Keratinocyte (primary cell): ENCODE measurements around the gene PGAM5. TPM values are rescaled to one million over a fixed set of nuclear protein-coding genes. Genes with fewer than 3 reads are reported as not detected.

Experiments
- DNase-seq: peaks from one replicate; pipeline ENCODE4 v3.0.0-alpha.2; 2011; ENCODE audit warnings: low read depth, missing footprints, low spot score
- FAIRE-seq: peaks from 2 replicates; lab custom pipeline; 2011; peaks lifted over from hg19 to GRCh38; lab: Jason Lieb, UNC
- H2AFZ ChIP-seq: 2 replicates; pipeline ENCODE4 v1.6.0; 2012; ENCODE audit warnings: low read length, control low read depth, inconsistent platforms; ENCODE audit not compliant: control insufficient read depth
- H3K27ac ChIP-seq: 2 replicates; pipeline ENCODE4 v1.5.1; 2011; ENCODE audit warnings: low read length; ENCODE audit not compliant: control insufficient read depth, insufficient read depth
- H3K27me3 ChIP-seq: 3 replicates; pipeline ENCODE4 v1.6.0; 2011; ENCODE audit warnings: low read length; ENCODE audit not compliant: control insufficient read depth, insufficient read depth; ENCODE audit errors: extremely low read depth
- H3K36me3 ChIP-seq, 2 experiments: 2 replicates in 1 of 2; 3 replicates in 1 of 2; pipeline ENCODE4 v1.5.1; 2011; ENCODE audit warnings: low read length in 2 of 2, mild to moderate bottlenecking in 1 of 2; ENCODE audit not compliant: control insufficient read depth in 2 of 2, insufficient read depth in 2 of 2; ENCODE audit errors: extremely low read depth in 1 of 2
- H3K4me1 ChIP-seq: 3 replicates; pipeline ENCODE4 v1.5.1; 2011; ENCODE audit warnings: low read length; ENCODE audit not compliant: control insufficient read depth, insufficient read depth; ENCODE audit errors: extremely low read depth
- H3K4me2 ChIP-seq: 3 replicates; pipeline ENCODE4 v1.6.0; 2011; ENCODE audit warnings: low read depth, low read length; ENCODE audit not compliant: control insufficient read depth, insufficient read depth; ENCODE audit errors: extremely low read depth
- H3K4me3 ChIP-seq, 3 experiments: fragments of 200-600 bp in 1 of 3; sonication (generic) in 1 of 3; 2 replicates in 2 of 3; 3 replicates in 1 of 3; pipeline ENCODE4 v1.5.1; 2011 to 2016; ENCODE audit warnings: low read length in 3 of 3, mild to moderate bottlenecking in 3 of 3, control low read depth in 2 of 3, inconsistent platforms in 1 of 3, low read depth in 1 of 3, mixed read lengths in 1 of 3, mixed run types in 1 of 3, moderate library complexity in 1 of 3; ENCODE audit not compliant: control insufficient read depth in 2 of 3, insufficient read depth in 2 of 3; ENCODE audit errors: extremely low read depth in 1 of 3
- H3K79me2 ChIP-seq: 2 replicates; pipeline ENCODE4 v1.6.0; 2012; ENCODE audit warnings: low read length; ENCODE audit not compliant: control insufficient read depth, insufficient read depth
- H3K9ac ChIP-seq: 3 replicates; pipeline ENCODE4 v1.6.0; 2011; ENCODE audit warnings: low read length; ENCODE audit not compliant: control insufficient read depth, insufficient read depth; ENCODE audit errors: extremely low read depth
- H3K9me1 ChIP-seq: 3 replicates; pipeline ENCODE4 v1.6.0; 2011; ENCODE audit warnings: low read length; ENCODE audit not compliant: control insufficient read depth, insufficient read depth; ENCODE audit errors: extremely low read depth
- H3K9me3 ChIP-seq: 2 replicates; pipeline ENCODE4 v1.5.1; 2012; ENCODE audit warnings: low read depth, low read length; ENCODE audit not compliant: control insufficient read depth
- H4K20me1 ChIP-seq: 3 replicates; pipeline ENCODE4 v1.6.0; 2011; ENCODE audit warnings: low read length; ENCODE audit not compliant: control insufficient read depth, insufficient read depth; ENCODE audit errors: extremely low read depth
- CTCF ChIP-seq, 3 experiments: IDR thresholded peaks in 1 of 3; conservative IDR thresholded peaks in 1 of 3; optimal IDR thresholded peaks in 1 of 3; 2 replicates in 2 of 3; 3 replicates in 1 of 3; pipeline versions ENCODE3 to v1.5.1; 2011; ENCODE audit warnings: low read length in 3 of 3, mild to moderate bottlenecking in 3 of 3, moderate library complexity in 2 of 3, control low read depth in 1 of 3, inconsistent platforms in 1 of 3; ENCODE audit not compliant: insufficient read depth in 2 of 3; ENCODE audit errors: extremely low read depth in 1 of 3
- EZH2 ChIP-seq: IDR thresholded peaks from one replicate; pipeline ENCODE4 v1.6.1; 2012; ENCODE audit warnings: inconsistent platforms, mild to moderate bottlenecking, low read length, moderate library complexity
- dilution Hi-C: fragments of 300-500 bp; cut with MboI; formaldehyde crosslinking; loops from one replicate; pipeline ENCODE4 v1.7.0; 2020; ENCODE audit warnings: low sequenced_read_pairs; ENCODE audit not compliant: extremely low pct_ligation_motif_present
- polyA plus RNA-seq, 5 experiments: library from polyadenylated mRNA; depleted of rRNA in 3 of 5; stranded (reverse) in 3 of 5; stranded (forward) in 1 of 5; unstranded in 1 of 5; fragments of >200 nt; gene quantifications; 1 replicate in 1 of 5; 2 replicates in 3 of 5; 3 replicates in 1 of 5; pipeline versions ENCODE4 v1.2.1 to v1.2.3, GENCODE V29; 2011 to 2012; ENCODE audit warnings: missing spikeins in 2 of 5, low read depth in 1 of 5, low replicate concordance in 1 of 5

PGAM5 gene
- polyA plus RNA-seq, 1 donor (not counting 4 experiments of a cell fraction or from before 2014, with no cell fraction given) = 31.5 TPM

- H3K4me1 ChIP-seq = peaks cover 3% of the 10 kb centered on the region
- H3K9ac ChIP-seq = no peak overlapping the region
- H3K27me3 ChIP-seq = no peaks in the 10 kb centered on the region
- DNase-seq = no peak
- no peak overlapping the region for H3K4me3 ChIP-seq
- H3K9me1 ChIP-seq = no peaks in the 10 kb centered on the region
- no peak overlapping the region for H3K4me2 ChIP-seq
- no peaks in the 10 kb centered on the region for H4K20me1 ChIP-seq
- no peak overlapping the region for H3K27ac ChIP-seq
- dilution Hi-C loops = no loop called here
- no peaks in the 10 kb centered on the region for H3K79me2 ChIP-seq
- H3K9me3 ChIP-seq = no peaks in the 10 kb centered on the region
- FAIRE-seq = no peak
- TF ChIP-seq EZH2 = no peak
- peaks cover 39 to 52% of the 10 kb centered on the region in 2 experiments for H3K36me3 ChIP-seq
- no peak overlapping the region for H2AFZ ChIP-seq
Observed at GRCh38 chr12:132665794-132666193, 44.8 kb upstream of the PGAM5 start.

- Histone ChIP-seq H3K27ac (no peak overlapping the region), H3K4me2 (no peak overlapping the region), H3K9ac (no peak overlapping the region), H2AFZ (no peak overlapping the region), H3K36me3 (peaks cover 35 to 59% of the 10 kb centered on the region in 2 experiments), H3K4me3 (no peak overlapping the region), H4K20me1 (no peaks in the 10 kb centered on the region), H3K4me1 (peaks cover 3% of the 10 kb centered on the region), H3K9me3 (no peaks in the 10 kb centered on the region), H3K27me3 (no peaks in the 10 kb centered on the region), H3K9me1 (no peaks in the 10 kb centered on the region), H3K79me2 (no peaks in the 10 kb centered on the region)
- dilution Hi-C loops = no loop called here
- FAIRE-seq (no peak), DNase-seq (no peak)
- TF ChIP-seq CTCF (optimal IDR thresholded peaks at IDR 0.05 in 1 of 3, IDR thresholded peaks at IDR 0.05 in 1 of 3, conservative IDR thresholded peaks at IDR 0.05 in 1 of 3; ENCODE audit: extremely low read depth in 1 of 3, insufficient read depth in 2 of 3, low read length in 3 of 3) = no peak
- no peak for TF ChIP-seq EZH2
Observed at GRCh38 chr12:132668191-132669088, 42.2 kb upstream of the PGAM5 start.
